Melanocyte of skin (primary cell): ENCODE results near the gene ZNF285. TPM values are rescaled to one million over a fixed set of nuclear protein-coding genes. Genes with fewer than 3 reads are reported as not detected.

Experiments
- total RNA-seq, 2 donors: library from RNA; depleted of rRNA; stranded (reverse); fragments of >200 nt; gene quantifications; 2 replicates each; pipeline ENCODE4 v1.2.3, GENCODE V29; 2012

ZNF285 gene
- 1 to 10 TPM; 1.3 to 1.7 TPM for total RNA-seq

DNA sequence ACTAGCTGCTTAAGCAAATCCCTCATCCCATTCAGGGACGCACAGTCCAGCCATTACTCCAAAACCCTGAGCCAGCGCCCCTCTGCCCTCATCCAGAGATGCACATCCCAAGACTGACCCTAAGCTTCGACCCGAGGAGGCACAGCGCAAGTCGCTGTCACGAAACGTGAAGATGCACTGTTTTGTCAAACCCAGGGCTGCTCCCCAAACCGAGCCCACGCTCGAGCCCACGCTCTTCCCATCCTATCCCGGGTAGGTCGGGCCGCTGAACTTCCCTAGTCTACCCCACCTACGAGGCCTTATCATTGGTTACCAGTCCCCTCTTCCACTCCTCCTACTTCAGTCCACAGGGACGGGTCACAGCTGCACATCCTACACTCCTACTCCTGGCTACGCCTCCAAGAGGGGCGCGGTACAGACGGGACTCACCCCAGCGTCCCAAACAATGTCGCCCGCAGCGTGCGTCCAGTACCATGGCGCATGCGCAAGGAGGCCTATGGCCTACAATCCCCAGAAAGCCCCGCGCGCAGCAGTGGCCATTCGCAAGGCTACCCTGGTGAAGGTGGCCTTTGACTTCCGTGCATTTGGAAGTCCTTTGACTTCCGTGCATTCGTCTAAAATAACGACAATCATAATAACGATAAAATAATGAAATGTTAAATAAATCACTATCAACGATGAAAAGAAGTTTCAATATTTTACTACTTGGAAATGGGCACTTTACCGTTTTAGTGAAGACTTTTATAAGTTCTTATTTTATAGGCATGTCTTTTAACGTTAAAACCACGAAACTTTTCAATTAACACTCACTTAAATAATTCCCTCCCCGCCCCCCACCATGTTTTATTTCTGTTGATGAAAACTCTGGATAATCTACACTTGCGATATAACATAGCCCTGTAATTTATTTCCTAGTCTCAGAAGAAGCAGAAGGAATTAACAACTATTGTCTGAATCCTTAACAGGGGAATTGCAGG lies at the start of gene ZNF285:
TSS of gene ZNF285 (minus strand) at position 470 of the 977 bp plus-strand sequence. CDS start 4,395 bp downstream, outside the sequence.

DNA sequence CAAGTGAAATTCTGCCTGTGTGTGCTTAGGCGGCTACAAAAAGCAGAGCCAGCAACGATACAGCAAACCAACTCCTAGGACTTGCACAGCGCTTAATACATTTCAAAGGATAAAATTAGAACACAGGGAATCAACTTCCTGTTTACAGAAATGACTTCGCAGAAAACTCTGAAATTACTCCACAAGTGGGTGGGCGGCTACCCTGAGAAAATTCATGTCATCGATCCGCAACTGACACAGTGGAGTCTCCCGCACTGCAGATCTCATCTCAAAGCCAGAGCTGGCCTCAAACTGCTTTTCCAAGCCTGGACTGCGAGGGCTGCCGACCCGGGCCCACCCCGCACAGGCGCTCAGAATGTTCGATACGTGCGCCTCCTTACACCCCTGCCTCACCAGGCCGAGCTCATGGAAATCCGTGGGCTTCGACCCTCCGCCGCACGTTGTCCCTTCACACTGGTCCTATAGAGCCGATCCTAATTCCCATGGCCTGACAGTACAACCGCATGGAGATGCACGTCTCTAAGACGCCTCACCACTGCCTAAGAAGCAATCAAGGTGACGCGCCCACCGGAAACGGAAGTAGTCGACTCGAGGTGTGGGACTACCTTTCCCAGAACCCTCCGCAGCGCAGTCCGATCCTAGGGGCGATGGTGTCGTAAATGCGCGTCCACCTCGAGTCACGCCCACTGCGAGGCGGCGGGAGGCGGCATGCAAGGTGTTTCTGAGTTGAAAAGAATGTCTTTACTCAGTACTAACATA lies 46.7 kb upstream of the ZNF285 start, which contains the start of gene ZNF229:
TSS of gene ZNF229 (minus strand) at position 557 of the 759 bp plus-strand sequence. CDS start 5,625 bp downstream, outside the sequence.

DNA sequence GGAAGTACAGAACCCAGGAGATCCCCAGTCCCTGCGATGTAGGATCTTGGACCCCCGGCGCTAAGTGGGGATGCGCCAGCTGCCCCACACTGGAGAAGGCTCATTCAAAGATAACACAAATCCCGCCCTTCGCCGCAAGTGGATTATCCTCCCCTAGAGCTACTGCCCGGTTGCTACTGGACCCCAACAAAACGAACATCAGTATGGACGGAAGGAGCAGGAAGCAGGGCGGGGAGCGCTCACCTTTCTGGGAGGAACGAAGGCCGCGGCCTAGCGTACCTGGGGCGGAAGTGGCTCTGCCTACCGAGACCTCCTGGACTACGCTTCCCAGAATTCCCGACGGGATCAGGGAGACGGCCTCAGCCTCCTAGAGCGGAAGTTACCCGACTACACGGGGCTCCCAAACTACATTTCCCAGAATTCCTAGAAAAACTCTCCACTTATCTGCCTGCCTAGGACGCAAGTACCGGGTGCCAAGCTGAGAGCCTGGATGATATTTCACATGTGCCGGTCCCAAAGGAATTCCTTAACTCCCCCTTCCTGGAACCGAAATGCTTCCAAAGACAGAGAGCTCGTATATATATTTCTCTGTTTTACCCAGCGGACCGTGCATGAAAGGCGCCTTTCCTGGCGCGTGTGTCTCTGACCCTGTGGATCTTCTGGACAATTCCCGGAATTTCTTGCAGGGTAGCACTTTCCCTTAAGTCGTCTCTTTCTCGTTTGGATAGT lies 44.9 kb downstream of the ZNF285 start, which contains the start of gene ZNF112:
TSS of gene ZNF112 (minus strand) at position 298 of the 729 bp plus-strand sequence. CDS start 16,141 bp downstream, outside the sequence.

Other genes starting within 250 kb of the ZNF285 start
- gene ZNF226, start 236.5 kb downstream of the ZNF285 start, total RNA-seq, result 10 to 100 TPM; 12.7 to 14.1 TPM
- 10 to 100 TPM; 14.5 to 16.3 TPM for gene ZNF227, start 189.1 kb downstream of the ZNF285 start, total RNA-seq
- gene ZNF233, start 141.7 kb downstream of the ZNF285 start, total RNA-seq, result 1 to 10 TPM; 2.3 to 2.4 TPM
- gene ZNF235, start 96.6 kb downstream of the ZNF285 start, total RNA-seq, result 1 to 10 TPM; 4.7 to 6.9 TPM
- gene ZNF112, start 44.9 kb downstream of the ZNF285 start, total RNA-seq, result 1 to 10 TPM; 3.8 to 6.0 TPM
- gene ZNF229, start 46.9 kb upstream of the ZNF285 start, total RNA-seq, result 1 to 10 TPM; 5.5 to 8.0 TPM
- 1 to 10 TPM; 6.0 to 6.9 TPM for gene ZNF180, start 98.9 kb upstream of the ZNF285 start, total RNA-seq
- not detected for gene CEACAM20, start 128.1 kb upstream of the ZNF285 start, total RNA-seq
- gene IGSF23, start 212.0 kb upstream of the ZNF285 start, total RNA-seq, result not detected
- gene PVR, start 242.3 kb upstream of the ZNF285 start, total RNA-seq, result 10 to 100 TPM; 32.3 to 59.3 TPM